Karpas-422 (cell line): ENCODE results near the gene GAPT. TPM values are rescaled to one million over a fixed set of nuclear protein-coding genes. Genes with fewer than 3 reads are reported as not detected.
"Not testable (repeated sequence)": the region's sequence is repeated elsewhere in the genome, so short reads cannot be mapped to it uniquely, and the experiment has no call there.

Experiments used
- DNase-seq: peaks from one replicate; pipeline ENCODE4 v3.0.0-alpha.2; 2015
- H2AFZ ChIP-seq: fragments of 200-600 bp; sonication (generic); 2 replicates; pipeline ENCODE4 v1.6.1; 2014; ENCODE audit warnings: antibody characterized with exemption, low read length, mixed read lengths
- H3K27ac ChIP-seq: fragments of 200-600 bp; sonication (generic); 2 replicates; pipeline ENCODE4 v1.5.1; 2014; ENCODE audit warnings: mild to moderate bottlenecking, low read length, moderate library complexity
- H3K27me3 ChIP-seq: fragments of 200-600 bp; sonication (generic); 2 replicates; pipeline ENCODE4 v1.6.1; 2014; ENCODE audit warnings: low read length, mixed read lengths
- H3K36me3 ChIP-seq: fragments of 200-600 bp; sonication (generic); 2 replicates; pipeline ENCODE4 v1.6.1; 2014; ENCODE audit warnings: low read length, mixed read lengths; ENCODE audit not compliant: insufficient read depth
- H3K4me1 ChIP-seq: fragments of 200-600 bp; sonication (generic); 2 replicates; pipeline ENCODE4 v1.6.1; 2014; ENCODE audit warnings: mild to moderate bottlenecking, low read length, mixed read lengths
- H3K4me2 ChIP-seq: fragments of 200-600 bp; sonication (generic); 2 replicates; pipeline ENCODE4 v1.6.1; 2014; ENCODE audit warnings: low read length, low read depth, mild to moderate bottlenecking; ENCODE audit not compliant: poor library complexity, severe bottlenecking
- H3K4me3 ChIP-seq: fragments of 200-600 bp; sonication (generic); 2 replicates; pipeline ENCODE4 v1.5.1; 2014; ENCODE audit warnings: mild to moderate bottlenecking, antibody characterized with exemption, low read length, mixed read lengths
- H3K79me2 ChIP-seq: fragments of 200-600 bp; sonication (generic); 2 replicates; pipeline ENCODE4 v1.6.1; 2014; ENCODE audit warnings: mild to moderate bottlenecking, low read length, mixed read lengths
- H3K9ac ChIP-seq: fragments of 200-600 bp; sonication (generic); 2 replicates; pipeline ENCODE4 v1.6.0; 2014; ENCODE audit warnings: low read length
- H3K9me2 ChIP-seq: fragments of 200-600 bp; sonication (generic), shearing (Covaris generic); replicated peaks from 2 replicates; pipeline ENCODE4 v1.6.0; 2014; ENCODE audit warnings: mild to moderate bottlenecking, low read length, moderate library complexity; ENCODE audit not compliant: insufficient read depth
- H3K9me3 ChIP-seq: fragments of 300-700, 200-600 bp; sonication (generic); 2 replicates; pipeline ENCODE4 v1.6.1; 2014; ENCODE audit warnings: low read length, mixed read lengths
- H4K20me1 ChIP-seq: fragments of 200-600 bp; sonication (generic); 2 replicates; pipeline ENCODE4 v1.6.1; 2014; ENCODE audit warnings: mild to moderate bottlenecking, antibody characterized with exemption, low read length, low read depth; ENCODE audit not compliant: insufficient read depth
- total RNA-seq: library from RNA; depleted of rRNA; stranded (reverse); fragments of >200 nt; shearing (Covaris generic); gene quantifications from 2 replicates; pipeline ENCODE4 v1.2.3, GENCODE V29; 2014; ENCODE audit warnings: low replicate concordance

GAPT gene
- total RNA-seq, 1 experiment from 2014 or later: 17.8 TPM

- no peak overlapping the region for H2AFZ ChIP-seq
- H4K20me1 ChIP-seq: no peaks in the 10 kb centered on the region
- no peaks in the 10 kb centered on the region for H3K9me3 ChIP-seq
- no peak overlapping the region for H3K9ac ChIP-seq
- H3K27ac ChIP-seq: no peak overlapping the region
- no peaks in the 10 kb centered on the region for H3K9me2 ChIP-seq
- H3K79me2 ChIP-seq: no peaks in the 10 kb centered on the region
- no peaks in the 10 kb centered on the region for H3K4me1 ChIP-seq
- no peak for DNase-seq
- H3K36me3 ChIP-seq: no peaks in the 10 kb centered on the region
- H3K4me2 ChIP-seq: no peak overlapping the region
- H3K4me3 ChIP-seq: no peak overlapping the region
- H3K27me3 ChIP-seq: no peaks in the 10 kb centered on the region
These were observed 32.7 kb downstream of the GAPT start for GRCh38 chr5:58523956-58524355.

- no peaks in the 10 kb centered on the region for H3K9me2 ChIP-seq
- H3K27me3 ChIP-seq: no peaks in the 10 kb centered on the region
- no peaks in the 10 kb centered on the region for H3K9me3 ChIP-seq
- H3K79me2 ChIP-seq: no peaks in the 10 kb centered on the region
- no peak overlapping the region for H3K27ac ChIP-seq
- H3K4me3 ChIP-seq: no peak overlapping the region
- no peak overlapping the region for H3K4me2 ChIP-seq
- H3K36me3 ChIP-seq: no peaks in the 10 kb centered on the region
- H3K4me1 ChIP-seq: no peaks in the 10 kb centered on the region
- no peak overlapping the region for H2AFZ ChIP-seq
- no peaks in the 10 kb centered on the region for H4K20me1 ChIP-seq
- H3K9ac ChIP-seq: no peak overlapping the region
- DNase-seq: no peak
These were observed 33.3 kb downstream of the GAPT start for GRCh38 chr5:58524571-58524970.

GRCh38 chr5:58530942-58531490 lies 39.8 kb downstream of the GAPT start:
- Histone ChIP-seq H3K9me3 (no peaks in the 10 kb centered on the region), H3K79me2 (no peaks in the 10 kb centered on the region), H3K27ac (no peak overlapping the region), H3K36me3 (no peaks in the 10 kb centered on the region), H3K4me2 (no peak overlapping the region), H3K9me2 (no peaks in the 10 kb centered on the region), H3K27me3 (no peaks in the 10 kb centered on the region), H4K20me1 (no peaks in the 10 kb centered on the region), H2AFZ (no peak overlapping the region), H3K4me3 (no peak overlapping the region), H3K4me1 (no peaks in the 10 kb centered on the region), H3K9ac (no peak overlapping the region)
- no peak for DNase-seq

- H3K9ac ChIP-seq, DNase-seq, H2AFZ ChIP-seq, H3K4me3 ChIP-seq, H3K27ac ChIP-seq, H4K20me1 ChIP-seq, H3K9me3 ChIP-seq, H3K9me2 ChIP-seq, H3K79me2 ChIP-seq, H3K4me2 ChIP-seq, H3K36me3 ChIP-seq, H3K27me3 ChIP-seq: not testable (repeated sequence)
- peaks cover 38% of the 10 kb centered on the region for H3K4me1 ChIP-seq
These were observed 50.7 kb downstream of the GAPT start for GRCh38 chr5:58541935-58542334.

GRCh38 chr5:58542709-58543108 lies 51.5 kb downstream of the GAPT start:
- no peak overlapping the region for H3K9ac ChIP-seq
- H3K4me3 ChIP-seq: no peak overlapping the region
- no peak overlapping the region for H3K27ac ChIP-seq
- no peak overlapping the region for H2AFZ ChIP-seq
- DNase-seq: no peak
- no peaks in the 10 kb centered on the region for H3K27me3 ChIP-seq
- H3K9me3 ChIP-seq: no peaks in the 10 kb centered on the region
- no peak overlapping the region for H3K4me2 ChIP-seq
- no peaks in the 10 kb centered on the region for H4K20me1 ChIP-seq
- H3K9me2 ChIP-seq: no peaks in the 10 kb centered on the region; the same call in 1 of the 2 replicates
- no peaks in the 10 kb centered on the region for H3K36me3 ChIP-seq
- peaks cover 38% of the 10 kb centered on the region for H3K4me1 ChIP-seq
- no peaks in the 10 kb centered on the region for H3K79me2 ChIP-seq

DNA sequence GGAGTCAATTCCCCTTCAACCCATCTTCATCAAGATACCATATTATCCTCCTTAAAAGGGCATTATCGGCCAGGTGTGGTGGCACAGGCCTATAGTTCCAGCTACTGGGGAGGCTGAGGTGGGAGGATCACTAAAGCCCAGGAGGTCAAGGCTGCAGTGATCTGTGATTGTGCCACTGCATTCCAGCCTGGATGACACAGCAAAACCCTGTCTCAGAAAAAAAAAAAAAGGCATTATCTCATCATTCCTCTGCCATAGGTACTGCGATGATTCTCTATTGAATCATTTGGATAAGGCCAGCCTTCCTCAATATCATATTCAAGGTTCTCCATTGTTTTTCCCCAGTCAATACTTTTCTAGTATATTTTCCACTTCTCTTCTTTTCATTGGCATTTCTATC lies 52.5 kb downstream of the GAPT start:
- Histone ChIP-seq H3K79me2 (no peaks in the 10 kb centered on the region), H3K9me3 (no peaks in the 10 kb centered on the region), H3K9me2 (no peaks in the 10 kb centered on the region; the same call in 1 of the 2 replicates), H4K20me1 (no peaks in the 10 kb centered on the region), H3K9ac (no peak overlapping the region), H3K27me3 (no peaks in the 10 kb centered on the region), H3K27ac (peak overlapping the region; percentile 67), H3K36me3 (no peaks in the 10 kb centered on the region), H3K4me1 (peaks cover 38% of the 10 kb centered on the region), H3K4me3 (no peak overlapping the region), H3K4me2 (peak overlapping the region; percentile 60), H2AFZ (no peak overlapping the region)
- no peak for DNase-seq

DNA sequence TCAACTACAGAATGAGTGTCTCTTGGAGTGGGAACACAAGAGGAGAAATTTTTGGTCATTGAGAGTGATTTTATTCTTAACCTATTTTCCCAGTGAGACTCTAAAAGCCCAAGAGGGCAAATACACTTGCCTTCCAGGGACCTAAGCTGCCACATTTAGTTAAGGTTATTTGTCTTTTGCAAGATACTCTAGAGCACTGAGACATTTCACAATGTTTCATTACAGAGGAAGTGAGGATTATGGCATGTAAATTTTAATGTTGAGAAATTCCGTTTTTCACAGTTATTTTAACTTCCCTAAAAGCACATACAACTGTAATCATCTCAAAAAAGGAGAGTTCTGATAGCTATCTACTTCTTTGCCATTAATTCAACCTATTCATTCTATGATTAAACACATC lies 53.0 kb downstream of the GAPT start:
- H3K79me2 ChIP-seq: no peaks in the 10 kb centered on the region
- H3K27ac ChIP-seq: peak overlapping the region; percentile 67
- no peak overlapping the region for H3K9ac ChIP-seq
- peaks cover 38% of the 10 kb centered on the region for H3K4me1 ChIP-seq
- DNase-seq: peak; percentile 89
- H3K9me2 ChIP-seq: no peaks in the 10 kb centered on the region; the same call in 1 of the 2 replicates
- H3K36me3 ChIP-seq: no peaks in the 10 kb centered on the region
- H3K27me3 ChIP-seq: no peaks in the 10 kb centered on the region
- no peaks in the 10 kb centered on the region for H3K9me3 ChIP-seq
- H3K4me2 ChIP-seq: peak overlapping the region; percentile 60
- H4K20me1 ChIP-seq: no peaks in the 10 kb centered on the region
- 0 out of 2 replicates have a peak overlapping the region, but pooled peaks have one; percentile 7 for H3K4me3 ChIP-seq
- H2AFZ ChIP-seq: no peak overlapping the region

GRCh38 chr5:58544926-58545325 lies 53.7 kb downstream of the GAPT start:
- DNase-seq: no peak
- Histone ChIP-seq H3K79me2 (no peaks in the 10 kb centered on the region), H3K27me3 (no peaks in the 10 kb centered on the region), H3K4me3 (peak overlapping the region; percentile 7), H3K27ac (peak overlapping the region; percentile 67), H3K9ac (no peak overlapping the region), H3K9me2 (no peaks in the 10 kb centered on the region; the same call in 1 of the 2 replicates), H3K36me3 (no peaks in the 10 kb centered on the region), H3K9me3 (no peaks in the 10 kb centered on the region), H2AFZ (no peak overlapping the region), H3K4me1 (peaks cover 38% of the 10 kb centered on the region), H4K20me1 (no peaks in the 10 kb centered on the region), H3K4me2 (peak overlapping the region; percentile 60)
